ENCODE data around the gene SMIM29.
A peak's percentile ranks its signal among the peaks of the same experiment; 100 is the strongest.

The SMIM29 gene

DNA sequence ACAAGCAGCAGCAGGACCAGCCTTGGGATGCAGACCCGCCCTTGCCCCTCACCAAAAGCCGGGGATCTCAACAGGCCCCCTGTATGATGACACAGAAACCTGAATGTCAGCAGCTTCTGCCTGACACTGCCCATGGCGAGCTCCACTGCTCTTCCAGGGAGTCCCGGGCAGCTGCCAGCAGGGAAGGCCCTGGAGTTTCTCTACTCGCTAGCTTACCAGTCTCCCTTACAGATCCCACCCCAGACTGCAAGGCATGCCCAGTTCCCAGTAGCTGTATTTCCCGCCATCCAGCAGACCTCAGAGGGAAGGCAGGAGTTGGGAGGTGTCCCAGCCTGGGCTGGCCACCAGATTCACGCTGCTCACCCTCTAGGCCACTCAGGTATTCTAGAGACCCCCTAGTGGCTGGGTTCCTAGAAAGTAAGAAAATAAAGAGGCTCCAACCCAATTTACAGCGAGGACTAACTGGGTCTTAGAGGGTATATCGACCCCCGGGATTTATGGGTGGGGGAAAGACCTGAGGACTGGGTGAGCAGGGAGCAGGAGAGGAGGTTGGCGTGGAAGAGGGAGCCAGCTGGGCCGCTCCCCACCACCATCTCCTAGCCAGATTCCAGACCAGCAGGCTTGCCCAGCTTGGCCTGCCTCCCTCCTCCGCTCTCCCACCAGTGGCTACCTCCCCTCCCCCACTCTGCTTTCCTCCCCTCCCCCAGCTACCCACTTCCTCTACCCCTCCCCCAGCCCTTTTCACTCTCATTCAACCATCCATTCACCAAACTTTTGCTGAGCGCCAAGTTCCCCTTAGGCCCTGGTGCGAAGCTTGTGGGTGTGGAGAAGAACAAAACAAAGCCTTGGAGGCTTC, 21.8 kb downstream of the SMIM29 start:
- ATAC-seq (no peak), DNase-seq (no peak)
- Mint-ChIP-seq H3K27me3 (no peaks in the 10 kb centered on the region), H3K9me3 (no peaks in the 10 kb centered on the region), H3K4me3 (peak overlapping the region in 1 of 2 donors; percentile 24), H3K27ac (no peak overlapping the region), H3K4me1 (peaks cover 59% of the 10 kb centered on the region)

DNA sequence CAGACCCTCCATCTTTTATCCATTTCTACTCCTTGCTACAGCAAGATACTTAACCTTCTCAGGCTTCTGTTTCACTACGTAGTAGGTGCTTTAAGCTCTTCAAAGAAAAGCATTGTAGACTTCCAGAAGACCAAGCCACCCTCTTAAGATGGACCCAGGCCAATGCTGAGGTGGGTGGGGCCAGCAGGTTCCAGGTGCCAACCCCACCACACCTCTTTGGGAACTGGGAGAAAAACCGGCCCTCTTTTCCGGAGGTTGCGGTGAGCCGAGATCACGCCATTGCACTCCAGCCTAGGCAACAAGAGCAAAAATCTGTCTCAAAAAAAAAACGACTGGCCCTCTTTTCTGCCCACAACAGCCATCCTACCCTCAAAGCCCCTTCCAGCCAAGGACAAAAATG, 22.7 kb downstream of the SMIM29 start:
- Mint-ChIP-seq H3K4me1 (peaks cover 59% of the 10 kb centered on the region), H3K27me3 (no peaks in the 10 kb centered on the region), H3K4me3 (no peak overlapping the region), H3K27ac (no peak overlapping the region), H3K9me3 (no peaks in the 10 kb centered on the region)
- DNase-seq (no peak), ATAC-seq (no peak)

DNA sequence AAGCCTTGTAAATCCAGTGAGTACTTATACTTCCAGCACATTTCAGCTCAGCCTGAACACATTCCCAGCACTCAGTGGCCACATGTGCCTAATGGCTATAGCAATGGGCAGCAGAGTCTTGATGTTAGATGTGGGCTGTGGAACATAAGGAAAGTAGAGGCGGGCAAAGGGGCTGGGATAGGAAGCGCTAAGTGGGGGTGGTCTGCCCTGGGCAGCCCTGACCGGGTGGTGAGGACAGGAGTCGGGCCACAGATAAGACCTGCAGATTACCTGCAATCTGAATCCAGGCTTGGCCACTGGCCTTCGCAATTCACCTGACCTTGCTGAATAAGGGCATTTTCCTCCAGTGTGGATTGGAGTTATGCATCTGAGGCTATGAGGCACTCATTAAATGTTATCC, 23.3 kb downstream of the SMIM29 start:
- H3K9me3 Mint-ChIP-seq = no peaks in the 10 kb centered on the region
- no peak for ATAC-seq
- DNase-seq = no peak
- H3K27ac Mint-ChIP-seq = no peak overlapping the region
- H3K4me3 Mint-ChIP-seq = no peak overlapping the region
- H3K4me1 Mint-ChIP-seq = peaks cover 59% of the 10 kb centered on the region
- H3K27me3 Mint-ChIP-seq = no peaks in the 10 kb centered on the region

DNA sequence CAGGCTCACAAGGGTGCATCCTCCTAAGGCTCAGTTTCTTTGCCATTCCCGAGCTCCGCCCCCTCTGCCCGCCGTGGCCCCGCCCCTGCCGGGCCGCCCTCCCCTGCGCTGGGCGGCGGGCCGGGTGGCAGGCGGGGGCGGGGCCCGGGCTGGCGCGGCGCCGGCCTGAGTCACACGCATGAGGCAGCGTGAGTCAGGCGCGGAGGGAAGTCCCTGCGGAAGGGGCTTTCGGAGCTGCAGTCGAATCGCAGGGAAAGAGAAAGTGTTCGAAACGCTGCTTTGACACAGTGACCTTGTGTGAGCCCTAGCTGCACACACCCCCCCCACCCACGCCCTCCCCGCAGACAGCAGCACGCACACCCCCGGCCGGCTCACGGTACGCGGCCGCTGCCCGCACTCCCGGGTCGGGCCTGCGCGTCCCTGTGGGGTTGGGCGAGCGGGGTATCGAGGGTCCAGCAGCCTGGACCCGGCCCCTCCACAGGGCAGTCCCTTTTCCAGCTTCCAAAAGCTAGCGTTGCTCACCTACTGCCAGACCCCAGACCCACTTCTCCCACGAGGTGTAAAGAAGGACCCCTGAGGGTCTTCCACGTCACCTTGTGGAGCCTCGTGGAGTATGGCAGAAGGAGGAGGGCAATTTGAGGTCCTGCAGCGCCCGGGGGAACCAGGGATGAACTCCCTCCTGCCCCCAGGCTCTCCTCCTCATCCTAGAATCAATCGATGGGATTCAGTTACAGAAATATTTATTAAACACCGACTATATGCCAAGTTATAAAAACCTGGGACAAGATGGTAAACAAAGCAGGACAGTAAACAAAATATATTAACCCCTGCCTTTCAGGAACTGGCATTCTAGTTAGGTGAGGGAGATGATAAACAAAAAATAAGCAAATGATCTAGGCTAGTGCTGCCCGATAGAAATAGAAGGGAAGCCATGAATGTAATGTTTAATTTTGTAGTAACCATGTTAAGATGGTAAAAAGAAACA, 24.6 kb downstream of the SMIM29 start:
- Mint-ChIP-seq H3K4me1 (peaks cover 57% of the 10 kb centered on the region), H3K4me3 (peak overlapping the region; percentile 50 to 87), H3K27me3 (no peaks in the 10 kb centered on the region), H3K27ac (peak overlapping the region; percentile 88 to 94), H3K9me3 (no peaks in the 10 kb centered on the region)
- ATAC-seq = peak; percentile 95
- DNase-seq = peak; percentile 91 to 93

DNA sequence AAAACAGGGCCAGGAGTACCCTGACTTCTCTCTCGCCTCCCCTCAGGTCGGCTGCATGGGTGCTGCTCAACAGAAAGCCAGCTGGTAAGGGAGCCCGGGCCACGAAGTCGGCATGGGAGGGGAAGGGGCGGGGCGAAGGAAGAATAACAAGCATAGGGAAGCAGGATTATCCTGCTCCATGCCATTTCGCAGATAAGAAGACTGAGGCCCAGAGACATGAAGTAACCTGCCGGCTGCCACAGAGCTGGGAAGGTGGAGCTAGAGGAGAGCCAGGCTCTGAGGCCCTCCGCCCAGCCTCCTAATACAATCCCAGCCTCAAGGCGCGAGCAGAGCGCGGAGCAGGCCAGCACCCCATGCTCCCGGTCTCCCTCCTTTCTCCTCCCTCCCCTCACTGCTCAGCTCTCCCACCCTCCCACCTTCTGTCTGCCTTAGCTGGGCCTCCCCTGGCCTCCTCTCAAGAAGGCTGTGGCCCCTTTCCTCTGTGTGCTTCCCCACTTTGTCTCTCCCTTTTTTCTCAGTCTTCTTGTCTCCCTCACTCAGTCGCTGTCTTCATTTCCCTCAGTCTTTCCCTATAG, 25.3 kb downstream of the SMIM29 start:
- Mint-ChIP-seq H3K27ac (peak overlapping the region in 1 of 2 donors; percentile 88), H3K9me3 (no peaks in the 10 kb centered on the region), H3K4me1 (peaks cover 49% of the 10 kb centered on the region), H3K4me3 (peak overlapping the region; percentile 50 to 87), H3K27me3 (no peaks in the 10 kb centered on the region)
- no peak for DNase-seq
- peak; percentile 52 for ATAC-seq

DNA sequence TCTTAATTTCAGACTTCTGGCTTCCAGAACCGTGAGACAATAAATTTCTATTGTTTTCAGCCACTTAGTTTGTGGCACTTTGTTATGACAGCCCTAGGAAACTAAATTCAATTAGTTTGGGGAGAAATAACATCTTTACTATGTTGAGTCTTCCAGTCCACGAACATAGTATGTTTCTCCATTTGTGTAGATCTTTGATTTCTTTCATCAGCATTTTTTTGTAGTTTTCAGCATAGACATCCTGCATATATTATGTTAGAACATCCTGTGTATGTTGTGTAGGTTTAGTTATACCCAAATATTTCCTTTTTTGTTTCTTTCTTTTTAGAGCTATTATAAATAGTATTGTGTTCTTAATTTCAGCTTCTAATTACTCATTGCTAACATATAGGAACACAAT, 30.1 kb downstream of the SMIM29 start:
- H3K27ac Mint-ChIP-seq = no peak overlapping the region
- H3K4me1 Mint-ChIP-seq = peaks cover 9% of the 10 kb centered on the region
- DNase-seq (no peak), ATAC-seq (no peak)
- H3K27me3 Mint-ChIP-seq = no peaks in the 10 kb centered on the region
- H3K9me3 Mint-ChIP-seq = no peaks in the 10 kb centered on the region
- H3K4me3 Mint-ChIP-seq = no peak overlapping the region

DNA sequence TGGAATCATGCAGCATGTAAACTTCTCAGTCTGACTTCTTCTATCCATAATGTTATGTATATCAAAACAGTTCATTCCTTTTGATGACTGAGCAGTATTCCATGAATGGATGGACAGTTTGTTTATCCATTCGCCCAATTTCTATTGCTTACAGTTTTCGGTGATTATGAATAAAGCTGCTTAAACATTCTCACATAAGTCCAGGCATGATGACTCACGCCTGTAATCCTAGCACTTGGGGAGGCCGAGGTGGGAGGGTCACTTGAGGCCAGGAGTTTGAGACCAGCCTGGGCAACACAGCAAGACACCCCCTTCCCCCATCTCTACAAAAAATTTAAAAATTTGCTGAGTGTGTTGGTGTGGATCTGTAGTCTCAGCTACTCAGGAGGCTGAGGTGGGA, 35.0 kb downstream of the SMIM29 start:
- no peak overlapping the region for H3K27ac Mint-ChIP-seq
- ATAC-seq (no peak), DNase-seq (no peak)
- no peak overlapping the region for H3K4me3 Mint-ChIP-seq
- H3K27me3 Mint-ChIP-seq = no peaks in the 10 kb centered on the region
- no peaks in the 10 kb centered on the region for H3K9me3 Mint-ChIP-seq
- peaks cover 1% of the 10 kb centered on the region for H3K4me1 Mint-ChIP-seq

DNA sequence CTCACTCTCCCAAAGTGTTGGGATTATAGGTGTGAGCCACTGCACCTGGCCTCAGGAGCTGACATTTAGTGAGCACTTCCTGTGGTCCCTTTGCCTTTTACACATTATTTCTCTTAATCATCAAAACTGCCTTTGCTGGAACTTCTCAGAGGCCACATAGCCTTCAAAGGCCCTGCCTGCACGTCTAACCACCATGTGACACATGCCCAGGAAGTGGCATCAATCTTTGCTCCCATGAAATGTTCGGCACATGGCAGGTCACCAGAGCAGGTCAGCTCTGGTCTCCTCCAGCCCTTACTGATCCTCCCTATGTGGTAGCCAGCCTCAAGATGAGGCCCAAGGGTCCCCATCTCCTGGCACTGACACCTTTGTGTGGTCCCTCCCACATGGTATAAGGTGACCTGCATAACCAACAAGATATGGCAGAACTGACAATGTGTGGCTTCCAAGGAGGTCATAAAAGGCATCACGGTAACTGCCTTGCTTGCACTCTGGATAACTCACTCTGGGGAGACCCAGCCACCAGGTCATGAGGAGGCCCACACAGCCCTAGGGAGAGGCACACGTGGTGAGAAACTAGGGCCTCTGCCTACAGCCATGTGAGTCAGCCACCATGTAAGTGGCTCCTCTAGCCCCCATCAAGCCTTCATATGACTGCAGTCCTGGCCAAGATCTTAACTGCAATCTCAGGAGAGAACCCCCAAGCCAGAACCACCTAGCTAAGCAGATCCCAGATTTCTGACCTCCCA, 40.9 kb downstream of the SMIM29 start:
- Mint-ChIP-seq H3K27ac (no peak overlapping the region), H3K9me3 (no peaks in the 10 kb centered on the region), H3K4me3 (peak overlapping the region in 1 of 2 donors; percentile 4), H3K4me1 (peaks cover 34% of the 10 kb centered on the region), H3K27me3 (no peaks in the 10 kb centered on the region)
- DNase-seq (peak in 1 of 2 donors; percentile 51), ATAC-seq (peak; percentile 94)

DNA sequence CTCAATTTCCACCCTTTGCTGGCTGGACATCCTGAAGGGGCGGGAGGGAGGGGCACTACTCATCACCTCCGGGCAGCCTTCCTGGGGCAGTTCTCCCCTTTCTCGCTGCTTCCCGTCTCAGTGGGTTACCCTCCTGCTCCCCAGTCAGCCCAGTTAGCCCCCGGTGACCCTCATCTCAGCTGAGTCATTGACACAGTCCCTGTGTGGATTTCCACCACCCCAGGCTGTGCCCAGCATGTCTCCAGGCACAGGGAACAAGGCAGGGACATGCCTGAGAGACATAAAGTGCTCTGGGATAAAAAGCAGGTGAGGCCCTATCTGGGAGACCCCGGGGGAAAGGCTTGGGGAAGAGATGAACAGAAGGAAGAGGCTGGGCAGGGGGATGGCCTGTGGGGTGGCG, 42.1 kb downstream of the SMIM29 start:
- ATAC-seq = no peak
- Mint-ChIP-seq H3K27me3 (no peaks in the 10 kb centered on the region), H3K27ac (no peak overlapping the region)

DNA sequence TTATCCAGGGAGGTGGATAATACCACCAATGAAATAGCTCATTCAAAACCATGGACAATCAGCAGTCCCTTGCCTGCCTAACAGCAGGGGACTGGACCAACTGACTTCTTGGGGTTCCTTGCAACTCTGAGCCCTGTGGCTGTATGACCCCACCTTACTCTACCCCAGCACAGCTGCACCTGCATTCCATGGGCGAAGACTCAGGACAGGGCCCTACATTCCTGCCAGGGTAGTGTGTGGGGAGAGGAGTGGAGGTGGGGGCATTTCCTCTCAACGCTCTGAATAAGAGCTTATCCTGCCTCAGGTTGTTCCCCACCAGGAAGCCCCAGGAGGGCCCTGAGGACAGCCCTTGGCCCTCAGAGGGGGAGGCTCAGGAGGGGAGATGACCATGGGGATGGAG, 42.9 kb downstream of the SMIM29 start:
- peaks cover 34% of the 10 kb centered on the region for H3K4me1 Mint-ChIP-seq
- peak overlapping the region in 1 of 2 donors; percentile 42 for H3K27ac Mint-ChIP-seq
- H3K9me3 Mint-ChIP-seq = no peaks in the 10 kb centered on the region
- no peak overlapping the region for H3K4me3 Mint-ChIP-seq
- DNase-seq (no peak), ATAC-seq (no peak)
- no peaks in the 10 kb centered on the region for H3K27me3 Mint-ChIP-seq

More for the DNA sequence above, 42.1 kb downstream of the SMIM29 start:
- Mint-ChIP-seq H3K9me3 (no peaks in the 10 kb centered on the region), H3K4me1 (peaks cover 34% of the 10 kb centered on the region), H3K4me3 (no peak overlapping the region)
- DNase-seq = no peak

DNA sequence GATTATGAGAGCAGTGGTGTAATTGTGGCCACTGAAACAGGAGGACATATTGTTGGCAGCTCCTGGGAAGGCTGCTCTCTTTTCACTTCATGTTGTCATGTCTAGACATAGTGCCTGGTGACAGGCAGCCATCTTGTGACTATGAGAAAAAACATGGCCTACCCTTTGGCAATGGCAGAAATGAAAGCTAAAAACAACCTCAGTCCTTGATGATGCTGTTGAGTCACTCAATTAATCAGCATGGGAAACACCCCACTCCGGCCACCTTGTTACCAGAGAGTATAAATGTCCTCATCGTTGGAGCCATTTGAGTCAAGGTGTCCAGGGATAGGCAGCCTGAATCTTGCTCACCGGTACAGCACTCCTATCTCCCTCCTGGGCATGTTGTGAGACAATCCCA, 43.3 kb downstream of the SMIM29 start:
- Mint-ChIP-seq H3K9me3 (no peaks in the 10 kb centered on the region), H3K27ac (no peak overlapping the region), H3K4me1 (peaks cover 38% of the 10 kb centered on the region), H3K27me3 (no peaks in the 10 kb centered on the region), H3K4me3 (no peak overlapping the region)
- no peak for DNase-seq
- ATAC-seq = no peak

DNA sequence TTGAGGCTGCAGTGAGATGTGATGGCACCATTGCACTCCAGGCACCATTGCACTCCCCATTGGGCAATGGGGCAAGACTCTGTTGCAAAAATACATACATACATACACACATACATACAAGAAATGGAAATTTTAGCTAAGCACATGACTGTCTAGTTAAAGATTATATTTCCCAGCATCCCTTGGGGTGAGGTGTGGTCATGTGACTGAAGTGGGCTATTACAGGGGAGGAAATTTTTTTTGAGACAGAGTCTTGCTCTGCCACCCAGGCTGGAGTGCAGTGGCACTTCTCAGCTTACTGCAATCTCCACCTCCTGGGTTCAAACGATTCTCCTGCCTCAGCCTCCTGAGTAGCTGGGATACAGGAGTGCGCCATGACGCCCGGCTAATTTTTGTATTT, 44.1 kb downstream of the SMIM29 start:
- DNase-seq (no peak), ATAC-seq (no peak)
- Mint-ChIP-seq H3K9me3 (no peaks in the 10 kb centered on the region), H3K27ac (no peak overlapping the region), H3K4me3 (no peak overlapping the region), H3K27me3 (no peaks in the 10 kb centered on the region), H3K4me1 (peaks cover 43% of the 10 kb centered on the region)

DNA sequence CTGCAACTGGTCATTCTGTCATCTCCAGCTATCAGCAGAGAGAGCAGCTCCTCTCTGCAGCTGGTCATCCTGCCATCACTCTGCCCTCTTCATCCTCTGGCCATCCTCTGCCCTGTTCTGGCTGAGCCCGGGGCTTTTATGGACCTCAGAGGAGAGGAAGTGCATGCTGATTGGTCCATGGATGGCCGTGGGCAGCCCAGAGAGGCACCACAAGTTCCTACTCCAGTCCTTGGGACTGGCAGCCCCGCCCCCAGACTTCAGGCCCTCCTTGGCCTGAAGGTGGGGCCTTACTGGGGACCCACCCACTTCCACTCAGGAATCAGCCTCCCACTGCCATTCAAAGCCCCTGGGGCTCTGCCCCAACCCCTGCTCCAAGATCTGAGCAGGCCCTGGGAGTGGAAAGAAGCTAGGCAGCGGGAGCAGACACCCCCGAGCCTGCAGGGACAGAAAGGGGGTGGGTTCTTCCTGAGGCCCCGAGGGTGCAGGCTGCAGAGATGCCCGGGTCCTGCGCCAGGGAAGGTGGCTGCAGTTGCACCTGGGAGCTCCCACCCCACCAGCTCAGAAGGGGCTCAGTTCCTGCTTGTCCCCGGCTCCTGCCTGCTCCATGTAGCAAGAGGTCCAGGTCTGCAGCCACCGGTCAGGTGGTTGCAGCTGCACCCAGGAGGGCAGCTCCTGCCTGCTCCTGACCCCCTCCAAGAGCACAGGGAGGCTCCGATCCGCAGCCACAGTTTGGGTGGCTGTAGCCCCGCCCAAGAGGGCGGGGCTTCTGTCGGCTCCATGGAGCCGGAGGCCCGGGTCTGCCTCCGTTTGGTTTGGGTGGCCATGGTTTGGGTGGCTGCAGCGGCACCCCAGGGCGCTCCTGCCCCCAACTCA, 46.2 kb downstream of the SMIM29 start:
- no peaks in the 10 kb centered on the region for H3K9me3 Mint-ChIP-seq
- H3K4me1 Mint-ChIP-seq = peaks cover 30% of the 10 kb centered on the region
- no peak overlapping the region for H3K4me3 Mint-ChIP-seq
- DNase-seq (no peak), ATAC-seq (no peak)
- H3K27me3 Mint-ChIP-seq = no peaks in the 10 kb centered on the region
- no peak overlapping the region for H3K27ac Mint-ChIP-seq

DNA sequence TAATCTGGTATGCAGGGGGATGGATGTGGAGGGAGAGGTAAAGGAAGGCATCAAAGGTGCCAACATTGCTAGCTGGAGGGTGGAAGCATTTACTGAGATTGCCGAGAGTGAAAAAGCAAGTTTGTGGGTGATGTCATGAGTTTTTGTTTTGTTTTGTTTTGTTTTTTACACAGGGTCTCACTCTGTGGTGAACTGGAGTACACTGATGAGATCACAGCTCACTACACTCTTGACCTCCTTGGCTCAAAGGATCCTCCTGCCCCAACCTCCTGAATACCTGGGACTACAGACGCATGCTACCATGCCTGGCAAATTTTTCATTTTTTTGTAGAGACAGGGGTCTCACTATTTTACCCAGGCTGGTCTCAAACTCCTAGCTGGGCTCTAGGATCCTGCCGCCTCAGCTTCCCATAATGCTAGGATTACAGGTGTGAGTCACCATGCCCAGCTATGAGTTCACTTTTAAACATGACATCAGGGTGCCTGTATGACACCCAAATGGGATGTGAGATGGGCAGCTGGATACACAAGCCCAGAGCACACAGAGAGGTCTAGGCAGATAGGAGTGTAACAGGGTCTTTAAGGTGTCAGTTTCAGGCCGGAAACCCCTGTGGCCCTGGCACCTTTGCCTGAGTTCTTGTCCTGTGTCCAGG, 47.2 kb downstream of the SMIM29 start:
- DNase-seq (no peak), ATAC-seq (no peak)
- no peak overlapping the region for H3K4me3 Mint-ChIP-seq
- no peak overlapping the region for H3K27ac Mint-ChIP-seq
- H3K9me3 Mint-ChIP-seq = no peaks in the 10 kb centered on the region
- peaks cover 22% of the 10 kb centered on the region for H3K4me1 Mint-ChIP-seq
- H3K27me3 Mint-ChIP-seq = no peaks in the 10 kb centered on the region
